ENCODE results near the gene SH3RF3.

Gene SH3RF3

DNA sequence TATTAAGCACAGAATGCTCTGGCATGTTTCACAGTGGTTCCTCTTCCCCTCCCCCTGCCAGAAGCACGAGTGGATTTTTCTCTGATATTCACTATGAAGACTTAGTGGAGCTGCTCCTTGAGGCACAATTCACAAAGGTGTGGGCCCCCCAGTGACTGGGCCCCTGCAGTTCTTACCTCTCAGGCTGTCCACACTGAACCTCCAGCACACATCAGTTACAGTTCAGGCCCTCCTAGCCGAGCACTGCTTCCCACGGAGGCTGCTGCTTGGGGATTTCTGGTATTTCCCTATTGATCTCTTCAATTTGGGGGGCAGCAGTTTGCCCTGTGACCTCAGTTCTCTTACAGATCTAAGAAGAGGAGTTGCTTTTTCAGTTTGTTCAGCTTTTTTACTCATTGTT is 236.1 kb downstream of the SH3RF3 start:
- Histone ChIP-seq H3K4me3 (no peak overlapping the region), H3K9me3 (0 out of 2 replicates have a peak, but pooled peaks cover 2% of the 10 kb centered on the region), H3K4me2 (peak overlapping the region; percentile 9; the same call in 1 of the 2 replicates), H3K36me3 (no peaks in the 10 kb centered on the region), H3K9ac (no peak overlapping the region), H3K27me3 (no peaks in the 10 kb centered on the region), H3K4me1 (peaks cover 11% of the 10 kb centered on the region; the same call in 1 of the 2 replicates), H4K20me1 (no peaks in the 10 kb centered on the region), H3K27ac (no peak overlapping the region; the same call in 1 of the 2 replicates)
- TF ChIP-seq Cebpa-rat (IDR thresholded peaks at IDR 0.05), result no peak

DNA sequence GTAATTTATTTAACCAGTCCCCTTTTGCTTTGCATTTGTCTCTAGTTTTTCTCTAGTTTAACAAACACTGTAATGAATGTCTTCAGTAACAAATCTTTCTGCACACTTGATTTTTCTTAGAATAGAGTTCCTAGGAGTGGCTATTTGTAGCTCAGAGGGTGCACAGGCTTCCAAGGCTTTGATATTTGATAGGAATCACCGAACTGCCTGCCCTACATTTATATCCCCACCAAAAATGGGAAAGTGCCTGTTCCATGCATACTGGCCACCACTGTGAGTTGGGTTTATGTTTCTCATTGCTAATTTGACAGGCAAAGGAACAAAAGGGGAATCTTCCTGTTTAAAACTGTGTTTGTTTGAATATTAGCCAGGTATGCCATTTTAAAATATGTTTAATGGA is 238.7 kb downstream of the SH3RF3 start:
- peaks cover 15% of the 10 kb centered on the region for H3K36me3 ChIP-seq
- H3K27ac ChIP-seq, result no peak overlapping the region
- no peak overlapping the region for H3K4me2 ChIP-seq
- no peak overlapping the region for H3K9ac ChIP-seq
- no peaks in the 10 kb centered on the region for H4K20me1 ChIP-seq
- H3K4me3 ChIP-seq, result no peak overlapping the region
- no peaks in the 10 kb centered on the region for H3K27me3 ChIP-seq
- no peaks in the 10 kb centered on the region for H3K9me3 ChIP-seq
- H3K4me1 ChIP-seq, result peaks cover 11% of the 10 kb centered on the region; the same call in 1 of the 2 replicates
- no peak for TF ChIP-seq Cebpa-rat (IDR thresholded peaks at IDR 0.05)

DNA sequence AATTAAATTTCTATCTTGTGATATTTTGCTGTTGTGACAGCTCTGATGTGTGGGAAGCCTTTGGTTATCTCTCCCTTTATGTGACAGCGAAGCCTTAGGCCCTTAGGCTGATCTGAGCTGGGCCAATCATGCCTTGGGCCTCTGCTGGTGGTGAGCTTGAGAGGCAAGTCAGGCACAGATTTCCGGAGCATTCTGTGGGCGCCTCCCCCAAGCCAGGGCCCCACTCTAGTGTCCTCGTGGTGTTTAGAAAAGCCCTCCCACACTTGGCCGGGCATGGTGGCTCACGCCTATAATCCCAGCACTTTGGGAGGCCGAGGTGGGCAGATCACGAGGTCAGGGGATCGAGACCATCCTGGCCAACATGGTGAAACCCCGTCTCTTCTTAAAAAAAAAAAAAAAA is 239.8 kb downstream of the SH3RF3 start:
- H3K36me3 ChIP-seq, result peaks cover 22% of the 10 kb centered on the region
- no peak for TF ChIP-seq Cebpa-rat (IDR thresholded peaks at IDR 0.05)
- no peaks in the 10 kb centered on the region for H3K27me3 ChIP-seq
- H3K9me3 ChIP-seq, result no peaks in the 10 kb centered on the region
- H3K4me1 ChIP-seq, result peaks cover 21% of the 10 kb centered on the region
- H3K4me3 ChIP-seq, result no peak overlapping the region
- no peak overlapping the region for H3K27ac ChIP-seq
- no peaks in the 10 kb centered on the region for H4K20me1 ChIP-seq
- H3K4me2 ChIP-seq, result no peak overlapping the region
- H3K9ac ChIP-seq, result no peak overlapping the region

DNA sequence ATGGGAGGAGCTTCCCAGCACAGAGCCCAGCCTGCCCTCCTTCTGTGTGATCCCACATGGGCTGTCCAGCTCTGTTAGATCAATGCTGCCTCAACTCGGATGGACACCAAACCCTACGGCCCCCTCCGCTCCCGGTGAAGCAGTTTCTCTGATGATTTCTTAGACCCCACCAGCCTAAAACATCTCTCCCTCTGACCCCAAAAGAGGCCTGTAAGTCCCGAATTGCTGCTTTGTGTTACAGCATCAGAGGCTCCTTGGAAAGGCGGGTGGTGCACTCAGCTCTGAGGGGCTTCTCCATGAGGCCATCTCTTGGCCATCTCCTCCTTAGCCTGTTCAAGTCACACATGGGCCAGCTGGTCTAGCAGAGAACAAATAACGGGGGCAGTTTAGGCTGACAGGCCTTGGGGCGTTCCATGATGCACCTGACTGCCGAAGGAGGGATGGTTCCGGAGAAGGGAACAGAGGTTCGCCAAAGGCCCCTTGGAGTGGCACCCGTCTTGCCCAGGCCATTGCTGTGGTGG is 240.7 kb downstream of the SH3RF3 start:
- Histone ChIP-seq H4K20me1 (no peaks in the 10 kb centered on the region), H3K4me3 (no peak overlapping the region), H3K36me3 (peaks cover 31% of the 10 kb centered on the region), H3K9ac (no peak overlapping the region), H3K27me3 (no peaks in the 10 kb centered on the region), H3K4me2 (no peak overlapping the region), H3K27ac (no peak overlapping the region; the same call in 1 of the 2 replicates), H3K9me3 (no peaks in the 10 kb centered on the region), H3K4me1 (peaks cover 25% of the 10 kb centered on the region)
- TF ChIP-seq Cebpa-rat (IDR thresholded peaks at IDR 0.05), result no peak

DNA sequence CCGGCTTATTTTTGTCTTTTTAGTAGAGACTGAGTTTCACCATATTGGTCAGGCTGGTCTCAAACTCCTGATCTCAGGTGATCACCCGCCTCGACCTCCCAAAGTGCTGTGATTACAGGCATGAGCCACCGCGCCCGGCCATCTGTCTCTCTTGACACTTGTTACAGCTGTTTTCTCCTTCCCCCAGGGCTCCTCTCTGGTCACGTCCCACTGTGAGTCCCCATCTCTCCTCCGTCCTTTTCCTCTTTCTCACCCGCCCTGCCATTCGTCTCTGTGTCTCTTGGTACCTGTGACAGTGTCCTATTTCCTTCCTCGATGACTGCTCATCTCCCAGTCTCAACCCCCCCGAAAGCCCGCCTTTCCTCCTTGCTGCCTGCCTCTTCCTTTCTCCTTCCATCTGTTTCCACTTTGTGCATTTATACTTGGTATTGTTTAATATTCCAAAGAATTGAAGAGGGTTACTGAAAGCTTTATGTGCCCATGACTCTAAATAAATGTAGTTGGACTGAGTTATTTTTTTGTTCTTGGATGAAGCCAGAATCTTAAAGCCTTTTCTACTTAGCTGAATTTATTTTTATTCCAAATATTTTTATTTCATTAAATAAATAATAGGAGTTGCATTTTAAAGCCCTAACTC is 241.5 kb downstream of the SH3RF3 start:
- Histone ChIP-seq H3K27me3 (no peaks in the 10 kb centered on the region), H4K20me1 (no peaks in the 10 kb centered on the region)

DNA sequence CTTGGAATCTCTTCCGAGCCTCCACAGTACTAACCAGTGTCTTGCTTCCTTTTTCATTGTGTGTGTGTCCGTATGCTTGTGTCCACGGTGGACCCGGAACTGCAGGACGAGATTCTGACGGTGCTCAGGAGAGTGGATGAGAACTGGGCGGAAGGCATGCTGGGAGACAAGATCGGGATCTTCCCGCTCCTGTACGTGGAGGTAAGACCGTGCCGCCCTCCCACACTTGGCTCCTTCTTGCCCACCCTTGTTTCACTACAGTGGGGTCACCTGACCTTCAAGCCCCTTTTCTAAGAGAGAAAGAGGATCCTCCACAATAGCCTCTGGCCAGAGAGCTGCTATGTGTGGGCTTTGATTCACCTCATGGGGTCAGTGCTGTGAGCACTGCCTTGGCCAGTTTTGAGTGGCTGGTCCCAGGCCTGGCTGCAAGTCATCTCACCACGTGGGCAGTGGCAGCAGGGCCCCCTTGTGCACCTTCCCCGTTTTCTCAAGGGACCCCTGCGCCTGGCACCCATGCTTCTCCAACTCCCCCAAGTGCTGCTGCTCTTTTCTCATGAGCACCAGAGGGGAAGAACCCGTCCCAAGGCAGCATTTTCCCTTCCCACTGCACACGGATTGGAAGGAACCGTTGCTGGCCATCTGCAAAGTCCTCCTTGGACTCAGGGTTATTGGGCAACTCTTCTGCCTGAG is 242.6 kb downstream of the SH3RF3 start:
- no peak overlapping the region for H3K4me3 ChIP-seq
- H3K4me1 ChIP-seq, result peaks cover 18% of the 10 kb centered on the region
- no peak overlapping the region for H3K9ac ChIP-seq
- H3K27ac ChIP-seq, result no peak overlapping the region
- peaks cover 42% of the 10 kb centered on the region for H3K36me3 ChIP-seq
- no peaks in the 10 kb centered on the region for H4K20me1 ChIP-seq
- no peak overlapping the region for H3K4me2 ChIP-seq
- no peaks in the 10 kb centered on the region for H3K27me3 ChIP-seq
- H3K9me3 ChIP-seq, result no peaks in the 10 kb centered on the region
- no peak for TF ChIP-seq Cebpa-rat (IDR thresholded peaks at IDR 0.05)

More for the DNA sequence above, 241.5 kb downstream of the SH3RF3 start:
- Histone ChIP-seq H3K4me3 (no peak overlapping the region), H3K9ac (no peak overlapping the region), H3K4me2 (no peak overlapping the region), H3K36me3 (peaks cover 37% of the 10 kb centered on the region), H3K9me3 (no peaks in the 10 kb centered on the region), H3K27ac (no peak overlapping the region), H3K4me1 (peaks cover 18% of the 10 kb centered on the region)
- no peak for TF ChIP-seq Cebpa-rat (IDR thresholded peaks at IDR 0.05)

DNA sequence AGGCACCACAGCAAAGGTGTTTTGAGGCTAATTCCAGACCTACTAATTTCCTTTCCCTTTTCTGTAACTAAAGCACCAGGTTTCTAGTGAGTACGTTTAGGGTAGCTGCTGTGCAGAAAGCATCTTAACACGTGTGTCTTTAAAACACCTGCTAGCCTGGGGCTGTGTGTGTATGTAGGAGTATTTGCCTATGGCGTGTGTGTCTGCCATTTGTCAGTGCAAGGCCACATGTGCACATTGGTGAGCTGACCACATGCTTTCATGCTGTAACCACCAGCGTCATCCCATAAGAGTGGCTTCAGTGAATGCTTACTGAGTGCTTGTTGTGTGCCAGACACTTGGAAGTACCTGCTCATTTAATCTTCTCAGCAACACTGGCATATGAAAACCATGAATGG is 243.2 kb downstream of the SH3RF3 start:
- H3K4me1 ChIP-seq, result peaks cover 18% of the 10 kb centered on the region
- no peaks in the 10 kb centered on the region for H3K27me3 ChIP-seq
- no peak for TF ChIP-seq Cebpa-rat (IDR thresholded peaks at IDR 0.05)
- H3K9me3 ChIP-seq, result no peaks in the 10 kb centered on the region
- no peak overlapping the region for H3K9ac ChIP-seq
- no peak overlapping the region for H3K4me3 ChIP-seq
- no peaks in the 10 kb centered on the region for H4K20me1 ChIP-seq
- H3K27ac ChIP-seq, result no peak overlapping the region
- peaks cover 42% of the 10 kb centered on the region for H3K36me3 ChIP-seq
- no peak overlapping the region for H3K4me2 ChIP-seq

DNA sequence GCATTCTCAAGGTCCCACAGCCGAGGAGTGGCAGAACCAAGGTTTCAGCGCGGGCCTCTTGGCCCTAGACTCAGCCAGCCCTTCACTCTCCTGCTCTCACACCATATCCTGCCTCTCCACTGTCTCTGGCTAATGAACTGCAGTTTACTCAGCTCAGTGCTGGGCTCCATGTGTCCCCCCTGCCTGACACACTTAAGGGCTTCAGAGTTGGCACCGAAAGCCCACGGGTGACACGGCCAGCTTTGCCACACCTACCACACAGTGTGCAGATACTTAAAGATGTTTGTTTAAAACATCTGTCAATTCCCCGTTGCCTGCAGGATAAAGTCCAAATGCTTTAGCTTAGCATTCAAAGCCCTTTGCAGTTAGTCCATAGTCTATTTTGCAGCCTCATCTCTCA is 243.6 kb downstream of the SH3RF3 start:
- H4K20me1 ChIP-seq, result 0 out of 2 replicates have a peak, but pooled peaks cover under 1% of the 10 kb centered on the region
- H3K4me1 ChIP-seq, result peaks cover 18% of the 10 kb centered on the region
- H3K9ac ChIP-seq, result no peak overlapping the region
- TF ChIP-seq Cebpa-rat (IDR thresholded peaks at IDR 0.05), result no peak
- no peak overlapping the region for H3K4me3 ChIP-seq
- H3K9me3 ChIP-seq, result no peaks in the 10 kb centered on the region
- no peak overlapping the region for H3K27ac ChIP-seq
- H3K4me2 ChIP-seq, result no peak overlapping the region
- no peaks in the 10 kb centered on the region for H3K27me3 ChIP-seq
- peaks cover 42% of the 10 kb centered on the region for H3K36me3 ChIP-seq

DNA sequence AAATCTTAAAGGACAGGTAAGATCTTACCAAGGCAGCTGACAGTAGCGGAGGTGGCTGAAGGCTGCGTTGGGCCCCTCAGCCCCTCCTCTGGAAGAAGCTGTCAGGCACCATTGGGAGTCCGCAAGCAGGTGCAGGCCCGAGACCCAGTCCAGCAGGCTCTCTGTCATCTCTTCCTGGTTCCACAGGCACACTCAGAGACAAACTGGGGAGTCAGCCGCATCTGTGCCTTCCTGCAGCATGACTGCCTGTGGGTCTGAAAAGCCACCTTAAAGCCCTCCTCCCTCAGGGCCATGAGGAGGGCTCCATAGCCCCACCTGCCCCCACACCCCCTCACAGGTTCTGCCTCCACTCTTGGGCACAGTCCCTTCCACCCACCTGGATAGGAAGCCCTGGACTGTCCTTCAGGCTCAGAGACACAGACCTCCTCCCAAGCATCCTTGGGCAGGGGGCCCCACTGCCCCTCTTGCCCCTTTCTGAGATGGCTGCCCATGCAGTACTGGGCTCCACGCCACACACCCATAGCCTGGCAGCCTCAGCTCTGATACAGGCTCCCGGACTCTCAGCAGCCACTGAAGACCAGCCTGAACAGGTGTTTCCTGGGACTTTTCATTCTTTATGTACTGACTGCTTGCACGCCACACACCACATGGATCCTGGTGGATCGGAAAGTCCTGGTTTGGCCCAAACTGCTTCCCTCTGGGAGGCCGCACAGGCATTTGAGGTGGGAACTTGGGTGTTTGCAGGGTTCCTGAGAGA is 245.0 kb downstream of the SH3RF3 start:
- H3K9me3 ChIP-seq, result no peaks in the 10 kb centered on the region
- peaks cover 14% of the 10 kb centered on the region; the same call in 1 of the 2 replicates for H4K20me1 ChIP-seq
- peaks cover 42% of the 10 kb centered on the region for H3K36me3 ChIP-seq
- H3K4me3 ChIP-seq, result no peak overlapping the region
- peak overlapping the region; percentile 35 for H3K27ac ChIP-seq
- H3K27me3 ChIP-seq, result no peaks in the 10 kb centered on the region
- H3K4me1 ChIP-seq, result peaks cover 18% of the 10 kb centered on the region
- H3K4me2 ChIP-seq, result peak overlapping the region; percentile 48
- H3K9ac ChIP-seq, result peak overlapping the region; percentile 23; the same call in 1 of the 2 replicates
- TF ChIP-seq Cebpa-rat (IDR thresholded peaks at IDR 0.05), result no peak

Data from BLaER1 (cell line).